ENCODE data around the gene C1GALT1. TPM values are rescaled to one million over a fixed set of nuclear protein-coding genes. Genes with fewer than 3 reads are reported as not detected.

Gene C1GALT1
- total RNA-seq, 1 donor from 2014 or later: 37.2 TPM

GRCh38 chr7:7265081-7266075 lies 83.0 kb downstream of the C1GALT1 start:
- DNase-seq: no peak
- H3K4me3 Mint-ChIP-seq: no peak overlapping the region
- intact Hi-C loops (cut with micrococcal nuclease): no loop called here
- H3K27me3 Mint-ChIP-seq: no peaks in the 10 kb centered on the region
- peaks cover 16% of the 10 kb centered on the region for H3K9me3 Mint-ChIP-seq
- peaks cover 12% of the 10 kb centered on the region for H3K36me3 Mint-ChIP-seq (ENCODE audit: low read depth)
- no peak overlapping the region for H3K27ac Mint-ChIP-seq
- peaks cover 5% of the 10 kb centered on the region for H3K4me1 Mint-ChIP-seq

- Mint-ChIP-seq H3K27me3 (no peaks in the 10 kb centered on the region), H3K36me3 (ENCODE audit: low read depth) (peaks cover 6% of the 10 kb centered on the region), H3K4me1 (peaks cover 4% of the 10 kb centered on the region), H3K27ac (no peak overlapping the region), H3K4me3 (no peak overlapping the region), H3K9me3 (peaks cover 14% of the 10 kb centered on the region)
- intact Hi-C loops (cut with micrococcal nuclease): no loop called here
- DNase-seq: no peak
Observed at GRCh38 chr7:7266257-7266881, 84.0 kb downstream of the C1GALT1 start.

- Mint-ChIP-seq H3K4me3 (no peak overlapping the region), H3K9me3 (no peaks in the 10 kb centered on the region), H3K27me3 (peaks cover 2% of the 10 kb centered on the region), H3K36me3 (ENCODE audit: low read depth) (no peaks in the 10 kb centered on the region), H3K4me1 (no peaks in the 10 kb centered on the region), H3K27ac (no peak overlapping the region)
- DNase-seq: no peak
- intact Hi-C loops (cut with micrococcal nuclease): no loop called here
Observed at GRCh38 chr7:7271094-7271874, 88.9 kb downstream of the C1GALT1 start.

GRCh38 chr7:7272294-7272693 lies 90.0 kb downstream of the C1GALT1 start:
- Mint-ChIP-seq H3K27ac (no peak overlapping the region), H3K4me3 (no peak overlapping the region), H3K4me1 (no peaks in the 10 kb centered on the region), H3K36me3 (ENCODE audit: low read depth) (no peaks in the 10 kb centered on the region), H3K9me3 (no peaks in the 10 kb centered on the region), H3K27me3 (peaks cover 2% of the 10 kb centered on the region)
- intact Hi-C loops (cut with micrococcal nuclease): no loop called here
- DNase-seq: no peak

GRCh38 chr7:7274782-7275181 lies 92.4 kb downstream of the C1GALT1 start:
- intact Hi-C loops (cut with micrococcal nuclease): no loop called here
- DNase-seq: no peak
- Mint-ChIP-seq H3K27me3 (peaks cover 2% of the 10 kb centered on the region), H3K4me1 (no peaks in the 10 kb centered on the region), H3K4me3 (no peak overlapping the region), H3K36me3 (ENCODE audit: low read depth) (no peaks in the 10 kb centered on the region), H3K9me3 (no peaks in the 10 kb centered on the region), H3K27ac (no peak overlapping the region)

- no peak overlapping the region for H3K4me3 Mint-ChIP-seq
- no peaks in the 10 kb centered on the region for H3K4me1 Mint-ChIP-seq
- no peak for DNase-seq
- peaks cover 7% of the 10 kb centered on the region for H3K9me3 Mint-ChIP-seq
- no peak overlapping the region for H3K27ac Mint-ChIP-seq
- no peaks in the 10 kb centered on the region for H3K36me3 Mint-ChIP-seq (ENCODE audit: low read depth)
- intact Hi-C loops (cut with micrococcal nuclease): no loop called here
- H3K27me3 Mint-ChIP-seq: peaks cover 2% of the 10 kb centered on the region
Observed at GRCh38 chr7:7276161-7276560, 93.8 kb downstream of the C1GALT1 start.

GRCh38 chr7:7290429-7291122 lies 108.2 kb downstream of the C1GALT1 start:
- no peak overlapping the region for H3K4me3 Mint-ChIP-seq
- DNase-seq: no peak
- H3K36me3 Mint-ChIP-seq (ENCODE audit: low read depth): no peaks in the 10 kb centered on the region
- intact Hi-C loops (cut with micrococcal nuclease): no loop called here
- peaks cover 8% of the 10 kb centered on the region for H3K9me3 Mint-ChIP-seq
- H3K4me1 Mint-ChIP-seq: no peaks in the 10 kb centered on the region
- no peaks in the 10 kb centered on the region for H3K27me3 Mint-ChIP-seq
- no peak overlapping the region for H3K27ac Mint-ChIP-seq

GRCh38 chr7:7292085-7292484 lies 109.7 kb downstream of the C1GALT1 start:
- no peaks in the 10 kb centered on the region for H3K27me3 Mint-ChIP-seq
- no peak overlapping the region for H3K4me3 Mint-ChIP-seq
- DNase-seq: no peak
- no peaks in the 10 kb centered on the region for H3K36me3 Mint-ChIP-seq (ENCODE audit: low read depth)
- intact Hi-C loops (cut with micrococcal nuclease): no loop called here
- H3K4me1 Mint-ChIP-seq: no peaks in the 10 kb centered on the region
- H3K9me3 Mint-ChIP-seq: peaks cover under 1% of the 10 kb centered on the region
- H3K27ac Mint-ChIP-seq: no peak overlapping the region

- H3K4me3 Mint-ChIP-seq: no peak overlapping the region
- intact Hi-C loops (cut with micrococcal nuclease): no loop called here
- H3K9me3 Mint-ChIP-seq: peaks cover 3% of the 10 kb centered on the region
- peaks cover 2% of the 10 kb centered on the region for H3K27me3 Mint-ChIP-seq
- no peaks in the 10 kb centered on the region for H3K36me3 Mint-ChIP-seq (ENCODE audit: low read depth)
- H3K4me1 Mint-ChIP-seq: no peaks in the 10 kb centered on the region
- no peak for DNase-seq
- no peak overlapping the region for H3K27ac Mint-ChIP-seq
Observed at GRCh38 chr7:7292608-7293007, 110.3 kb downstream of the C1GALT1 start.

GRCh38 chr7:7293092-7293491 lies 110.7 kb downstream of the C1GALT1 start:
- no peak for DNase-seq
- Mint-ChIP-seq H3K4me1 (no peaks in the 10 kb centered on the region), H3K4me3 (no peak overlapping the region), H3K36me3 (ENCODE audit: low read depth) (no peaks in the 10 kb centered on the region), H3K9me3 (peaks cover 3% of the 10 kb centered on the region), H3K27me3 (peaks cover 2% of the 10 kb centered on the region), H3K27ac (no peak overlapping the region)
- intact Hi-C loops (cut with micrococcal nuclease): no loop called here

GRCh38 chr7:7294911-7295310 lies 112.6 kb downstream of the C1GALT1 start:
- Mint-ChIP-seq H3K36me3 (ENCODE audit: low read depth) (no peaks in the 10 kb centered on the region), H3K9me3 (peaks cover 14% of the 10 kb centered on the region), H3K4me1 (no peaks in the 10 kb centered on the region), H3K27ac (no peak overlapping the region), H3K4me3 (no peak overlapping the region), H3K27me3 (peaks cover 2% of the 10 kb centered on the region)
- intact Hi-C loops (cut with micrococcal nuclease): no loop called here
- DNase-seq: no peak
